ENCODE data around the gene NPAS2.

NPAS2 gene

DNA sequence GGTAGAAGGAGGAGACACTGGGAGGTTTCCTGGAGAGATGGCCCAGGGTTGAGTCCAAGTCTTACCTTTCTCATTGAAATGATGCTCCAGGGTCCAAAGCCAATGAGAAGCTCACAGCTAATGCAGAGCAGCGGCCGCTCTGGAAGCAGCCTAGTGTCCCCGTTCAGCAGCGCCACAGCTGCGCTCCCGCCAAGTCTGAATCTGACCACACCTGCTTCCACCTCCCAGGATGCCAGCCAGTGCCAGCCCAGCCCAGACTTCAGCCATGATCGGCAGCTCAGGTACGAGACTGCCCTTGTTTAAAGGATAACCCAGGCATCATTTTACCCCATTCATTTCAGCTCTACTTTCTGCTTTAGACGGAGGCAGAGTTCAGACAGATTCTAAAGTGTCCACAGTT, 170.2 kb downstream of the NPAS2 start:
- no peak for TF ChIP-seq CTCF (IDR thresholded peaks at IDR 0.05; ENCODE audit: low read depth, low read length)
- DNase-seq (ENCODE audit: extremely low read depth, low read depth): no peak

GRCh38 chr2:100990650-100991403, 170.9 kb downstream of the NPAS2 start:
- TF ChIP-seq CTCF (IDR thresholded peaks at IDR 0.05; ENCODE audit: low read depth, low read length): no peak
- no peak for DNase-seq (ENCODE audit: extremely low read depth, low read depth)

DNA sequence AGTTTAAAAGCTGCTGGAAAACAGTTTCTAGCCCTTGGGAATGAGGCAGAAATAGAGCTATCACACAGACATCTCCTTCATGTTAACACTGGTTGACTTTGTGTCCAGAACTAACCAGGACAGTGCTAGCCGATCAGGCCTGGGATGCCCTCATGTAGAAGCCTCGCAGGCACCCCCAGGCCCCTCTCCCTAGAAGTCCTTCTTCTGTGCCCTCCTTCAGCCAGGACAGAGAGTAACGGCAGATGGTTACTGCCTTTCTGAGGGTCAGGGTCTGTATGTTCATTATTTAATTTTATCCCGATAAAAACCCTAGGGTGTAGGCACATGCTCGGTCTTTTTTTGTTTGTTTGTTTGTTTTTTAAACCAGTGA, 171.4 kb downstream of the NPAS2 start:
- TF ChIP-seq CTCF (IDR thresholded peaks at IDR 0.05; ENCODE audit: low read depth, low read length): no peak
- no peak for DNase-seq (ENCODE audit: extremely low read depth, low read depth)

GRCh38 chr2:100992262-100992661, 172.3 kb downstream of the NPAS2 start:
- TF ChIP-seq CTCF (IDR thresholded peaks at IDR 0.05; ENCODE audit: low read depth, low read length): no peak
- no peak for DNase-seq (ENCODE audit: extremely low read depth, low read depth)

GRCh38 chr2:100993294-100993693, 173.4 kb downstream of the NPAS2 start:
- DNase-seq (ENCODE audit: extremely low read depth, low read depth): no peak
- no peak for TF ChIP-seq CTCF (IDR thresholded peaks at IDR 0.05; ENCODE audit: low read depth, low read length)

DNA sequence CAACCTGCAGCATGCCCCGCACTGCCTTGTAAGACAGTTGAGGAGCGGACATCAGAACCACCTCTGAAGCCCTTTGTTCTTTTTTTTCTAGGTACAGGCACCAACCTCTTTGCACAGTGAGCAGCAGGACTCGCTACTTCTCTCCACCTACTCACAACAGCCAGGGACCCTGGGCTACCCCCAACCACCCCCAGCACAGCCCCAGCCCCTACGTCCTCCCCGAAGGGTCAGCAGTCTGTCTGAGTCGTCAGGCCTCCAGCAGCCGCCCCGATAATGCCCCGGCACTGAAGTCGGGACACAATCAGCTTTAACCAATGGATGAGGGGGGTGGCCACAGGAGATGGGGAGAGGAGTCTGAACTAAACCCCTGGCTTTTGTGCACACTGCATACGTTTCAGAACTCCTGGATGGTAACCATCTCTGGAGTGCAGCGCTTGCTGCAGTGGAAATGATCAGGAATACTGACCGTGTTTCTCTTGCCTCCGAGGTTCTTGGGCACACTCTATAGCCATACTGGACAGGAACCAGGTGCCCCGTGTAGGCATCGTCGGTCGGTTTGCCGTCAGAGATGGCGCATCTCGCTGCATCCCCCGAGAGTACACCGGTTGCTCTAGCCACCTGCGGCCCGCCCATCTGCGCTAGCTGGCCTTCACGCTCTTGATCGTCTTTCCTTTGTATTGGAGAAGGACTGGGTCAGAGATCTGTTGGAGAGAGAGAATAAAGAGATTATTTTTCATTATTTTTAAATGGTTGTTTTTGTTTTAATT, 175.6 kb downstream of the NPAS2 start:
- DNase-seq (ENCODE audit: extremely low read depth, low read depth): no peak
- TF ChIP-seq CTCF (IDR thresholded peaks at IDR 0.05; ENCODE audit: low read depth, low read length): no peak

DNA sequence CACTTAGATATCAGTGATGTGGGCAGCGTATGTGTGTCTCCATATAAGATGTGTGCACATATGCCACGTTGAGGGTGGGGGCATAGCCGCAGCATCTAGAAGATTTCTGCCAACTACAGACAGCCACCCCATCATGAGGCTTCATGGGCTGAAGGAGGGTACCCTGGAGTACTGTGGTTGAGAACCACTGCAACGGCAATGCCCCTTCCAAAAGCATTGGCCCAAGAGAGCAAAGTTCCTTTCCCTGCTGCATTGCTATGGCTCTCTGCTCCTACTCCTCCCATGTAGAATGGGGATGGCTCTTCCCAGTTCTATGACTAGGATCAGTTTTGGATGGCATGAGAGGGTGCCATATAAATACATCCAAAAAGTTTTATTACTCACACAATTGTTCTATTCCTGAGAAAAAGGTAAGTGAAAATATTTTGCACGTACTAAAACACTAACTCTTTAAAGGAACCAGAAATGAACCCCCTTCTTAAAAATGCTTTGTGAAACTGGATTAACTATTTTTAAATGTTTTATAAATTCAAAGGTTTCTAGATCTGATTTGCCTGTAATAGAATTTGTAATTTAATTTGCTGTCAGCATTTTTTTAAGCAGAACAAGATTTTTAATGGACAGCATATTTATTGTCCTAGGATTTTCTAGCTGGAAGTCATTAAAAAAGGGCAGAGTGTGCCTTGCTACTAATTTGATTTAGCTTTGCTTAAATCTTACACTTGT, 177.7 kb downstream of the NPAS2 start:
- no peak for TF ChIP-seq CTCF (IDR thresholded peaks at IDR 0.05; ENCODE audit: low read depth, low read length)
- DNase-seq (ENCODE audit: extremely low read depth, low read depth): no peak

Measured in AG09319 (cell line).